Ishikawa (cell line): ENCODE data around the gene CRCP.
"Not testable (repeated sequence)": the region's sequence is repeated elsewhere in the genome, so short reads cannot be mapped to it uniquely, and the experiment has no call there.

ENCODE experiments used
- CEBPB ChIP-seq: IDR thresholded peaks from 2 replicates; pipeline ENCODE4 v1.6.1; 2012
- CREB1 ChIP-seq: IDR thresholded peaks from 2 replicates; pipeline ENCODE4 v1.6.1; 2012; ENCODE audit warnings: low read depth
- EP300 ChIP-seq: IDR thresholded peaks from 2 replicates; pipeline ENCODE4 v1.6.1; 2012; ENCODE audit warnings: borderline replicate concordance
- MAX ChIP-seq: IDR thresholded peaks from 2 replicates; pipeline ENCODE4 v1.6.1; 2012
- NFIC ChIP-seq: IDR thresholded peaks from 2 replicates; pipeline ENCODE4 v1.6.1; 2012
- RAD21 ChIP-seq: IDR thresholded peaks from 2 replicates; pipeline ENCODE4 v1.6.1; 2012; ENCODE audit warnings: low read depth
- REST ChIP-seq: IDR thresholded peaks from 2 replicates; pipeline ENCODE4 v1.6.1; 2012; ENCODE audit warnings: low read depth, mild to moderate bottlenecking
- TAF1 ChIP-seq: IDR thresholded peaks from 2 replicates; pipeline ENCODE4 v1.6.1; 2012; ENCODE audit warnings: low read depth, mild to moderate bottlenecking
- TCF12 ChIP-seq: IDR thresholded peaks from 2 replicates; pipeline ENCODE4 v1.6.1; 2012; ENCODE audit warnings: low read depth
- TEAD4 ChIP-seq: IDR thresholded peaks from 2 replicates; pipeline ENCODE4 v1.6.1; 2012
- USF1 ChIP-seq: IDR thresholded peaks from 2 replicates; pipeline ENCODE4 v1.6.1; 2012
- ZBTB7A ChIP-seq: IDR thresholded peaks from 2 replicates; pipeline ENCODE4 v1.6.1; 2012; ENCODE audit warnings: low read depth

GRCh38 chr7:66156035-66156434 lies 41.4 kb downstream of the CRCP start:
- not testable (repeated sequence) for TF ChIP-seq TEAD4, CREB1, MAX, USF1, REST, EP300, NFIC, ZBTB7A, TCF12, TAF1, RAD21
- peak; percentile 55; the same call in 1 of the 2 replicates for TF ChIP-seq CEBPB
